Measurements from ENCODE around the gene ALOX15.

The ALOX15 gene

GRCh38 chr17:4601326-4601725, 40.2 kb downstream of the ALOX15 start:
- no peak for TF ChIP-seq CTCF (IDR thresholded peaks at IDR 0.05)
- Histone ChIP-seq H3K4me2 (ENCODE audit: low read length) (no peak overlapping the region), H3K36me3 (ENCODE audit: control insufficient read depth, insufficient read depth, low read length) (no peaks in the 10 kb centered on the region), H2AFZ (no peak overlapping the region), H3K4me3 (ENCODE audit: low read depth, low read length) (no peak overlapping the region), H3K4me1 (peaks cover 11% of the 10 kb centered on the region), H3K9ac (no peak overlapping the region), H3K27ac (no peak overlapping the region), H3K9me3 (ENCODE audit: control insufficient read depth, low read length) (no peaks in the 10 kb centered on the region), H3K79me2 (no peaks in the 10 kb centered on the region), H3K27me3 (ENCODE audit: control insufficient read depth, insufficient read depth, low read length) (no peaks in the 10 kb centered on the region)

- no peaks in the 10 kb centered on the region for H3K27me3 ChIP-seq (ENCODE audit: control insufficient read depth, insufficient read depth, low read length)
- no peak overlapping the region for H2AFZ ChIP-seq
- H3K9ac ChIP-seq = no peak overlapping the region
- no peak overlapping the region for H3K4me2 ChIP-seq (ENCODE audit: low read length)
- no peaks in the 10 kb centered on the region for H3K9me3 ChIP-seq (ENCODE audit: control insufficient read depth, low read length)
- H3K79me2 ChIP-seq = no peaks in the 10 kb centered on the region
- no peaks in the 10 kb centered on the region for H3K36me3 ChIP-seq (ENCODE audit: control insufficient read depth, insufficient read depth, low read length)
- no peak overlapping the region for H3K4me3 ChIP-seq (ENCODE audit: low read depth, low read length)
- peaks cover 11% of the 10 kb centered on the region for H3K4me1 ChIP-seq
- no peak overlapping the region for H3K27ac ChIP-seq
- no peak for TF ChIP-seq CTCF (IDR thresholded peaks at IDR 0.05)
These were observed 40.9 kb downstream of the ALOX15 start for GRCh38 chr17:4600563-4600962.

- Histone ChIP-seq H3K79me2 (no peaks in the 10 kb centered on the region), H2AFZ (no peak overlapping the region), H3K4me2 (ENCODE audit: low read length) (no peak overlapping the region), H3K27me3 (ENCODE audit: control insufficient read depth, insufficient read depth, low read length) (no peaks in the 10 kb centered on the region), H3K9ac (no peak overlapping the region), H3K27ac (no peak overlapping the region), H3K4me1 (peaks cover 15% of the 10 kb centered on the region), H3K36me3 (ENCODE audit: control insufficient read depth, insufficient read depth, low read length) (no peaks in the 10 kb centered on the region), H3K4me3 (ENCODE audit: low read depth, low read length) (no peak overlapping the region), H3K9me3 (ENCODE audit: control insufficient read depth, low read length) (no peaks in the 10 kb centered on the region)
- TF ChIP-seq CTCF (IDR thresholded peaks at IDR 0.05) = no peak
These were observed 41.8 kb downstream of the ALOX15 start for GRCh38 chr17:4599505-4600281.

- Histone ChIP-seq H3K79me2 (no peaks in the 10 kb centered on the region), H3K4me1 (peaks cover 7% of the 10 kb centered on the region), H3K27me3 (ENCODE audit: control insufficient read depth, insufficient read depth, low read length) (no peaks in the 10 kb centered on the region), H3K4me2 (ENCODE audit: low read length) (no peak overlapping the region), H2AFZ (no peak overlapping the region), H3K27ac (no peak overlapping the region), H3K4me3 (ENCODE audit: low read depth, low read length) (no peak overlapping the region), H3K36me3 (ENCODE audit: control insufficient read depth, insufficient read depth, low read length) (no peaks in the 10 kb centered on the region), H3K9me3 (ENCODE audit: control insufficient read depth, low read length) (no peaks in the 10 kb centered on the region), H3K9ac (no peak overlapping the region)
- no peak for TF ChIP-seq CTCF (IDR thresholded peaks at IDR 0.05)
These were observed 42.5 kb downstream of the ALOX15 start for GRCh38 chr17:4598776-4599504.

Measured in parathyroid adenoma (tissue), 2 donors.